Lower lobe of right lung (tissue), 2 donors: Measurements from ENCODE around the gene LIMCH1. TPM values are rescaled to one million over a fixed set of nuclear protein-coding genes. Genes with fewer than 3 reads are reported as not detected.

Source experiments
- ATAC-seq, 2 donors: fragments of 200-7000 bp; cut with Tn5 transposase; one replicate each; pipeline ENCODE4 v1.9.1; 2020 to 2022; ENCODE audit warnings: mild to moderate bottlenecking in 2 of 2, moderate library complexity in 2 of 2
- DNase-seq: peaks from one replicate; pipeline ENCODE4 v3.0.0-alpha.2; 2020
- H3K27ac ChIP-seq: fragments of 200-600 bp; one replicate; pipeline ENCODE4 v1.8.0; 2022
- H3K27me3 ChIP-seq: fragments of 200-600 bp; one replicate; pipeline ENCODE4 v1.8.0; 2022; ENCODE audit warnings: low read depth
- H3K36me3 ChIP-seq: fragments of 200-600 bp; one replicate; pipeline ENCODE4 v1.8.0; 2022; ENCODE audit warnings: mild to moderate bottlenecking
- H3K4me1 ChIP-seq: fragments of 200-600 bp; one replicate; pipeline ENCODE4 v1.8.0; 2022
- H3K4me3 ChIP-seq: fragments of 200-600 bp; one replicate; pipeline ENCODE4 v1.8.0; 2022; ENCODE audit warnings: mild to moderate bottlenecking
- H3K9me3 ChIP-seq: fragments of 200-600 bp; one replicate; pipeline ENCODE4 v1.8.0; 2022
- intact Hi-C: fragments of 100-400 bp; cut with DNase I; formaldehyde crosslinking; loops from one replicate; pipeline ENCODE4 v1.11.0; 2022
- total RNA-seq: library from RNA; stranded (reverse); fragmentation: NEBNext Ultra II Directional; extraction: Animal tissue kit (Norgen Biotek cat#: 25700); gene quantifications from one replicate; pipeline ENCODE4 v1.2.1, GENCODE V29; 2021
- TF ChIP-seq, protein P1 (sequence below): fragments of 200-600 bp; IDR thresholded peaks from one replicate; pipeline ENCODE4 v1.8.0; 2022; ENCODE audit warnings: antibody characterized with exemption, mild to moderate bottlenecking
- donor health status: DM: no; HTN: yes; CAD: no; lungs with severe emphysema.

LIMCH1 gene
- total RNA-seq, 1 donor from 2014 or later = 267 TPM

- H3K27me3 ChIP-seq = no peaks in the 10 kb centered on the region
- peak overlapping the region; percentile 72 for H3K27ac ChIP-seq
- peaks cover 48% of the 10 kb centered on the region for H3K4me1 ChIP-seq
- TF ChIP-seq, protein P1, sequence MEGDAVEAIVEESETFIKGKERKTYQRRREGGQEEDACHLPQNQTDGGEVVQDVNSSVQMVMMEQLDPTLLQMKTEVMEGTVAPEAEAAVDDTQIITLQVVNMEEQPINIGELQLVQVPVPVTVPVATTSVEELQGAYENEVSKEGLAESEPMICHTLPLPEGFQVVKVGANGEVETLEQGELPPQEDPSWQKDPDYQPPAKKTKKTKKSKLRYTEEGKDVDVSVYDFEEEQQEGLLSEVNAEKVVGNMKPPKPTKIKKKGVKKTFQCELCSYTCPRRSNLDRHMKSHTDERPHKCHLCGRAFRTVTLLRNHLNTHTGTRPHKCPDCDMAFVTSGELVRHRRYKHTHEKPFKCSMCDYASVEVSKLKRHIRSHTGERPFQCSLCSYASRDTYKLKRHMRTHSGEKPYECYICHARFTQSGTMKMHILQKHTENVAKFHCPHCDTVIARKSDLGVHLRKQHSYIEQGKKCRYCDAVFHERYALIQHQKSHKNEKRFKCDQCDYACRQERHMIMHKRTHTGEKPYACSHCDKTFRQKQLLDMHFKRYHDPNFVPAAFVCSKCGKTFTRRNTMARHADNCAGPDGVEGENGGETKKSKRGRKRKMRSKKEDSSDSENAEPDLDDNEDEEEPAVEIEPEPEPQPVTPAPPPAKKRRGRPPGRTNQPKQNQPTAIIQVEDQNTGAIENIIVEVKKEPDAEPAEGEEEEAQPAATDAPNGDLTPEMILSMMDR = no peak
- no peaks in the 10 kb centered on the region for H3K9me3 ChIP-seq
- no peak for DNase-seq
- no peak overlapping the region for H3K4me3 ChIP-seq
- intact Hi-C loops = no loop called here
- ATAC-seq = no peak
- H3K36me3 ChIP-seq = no peaks in the 10 kb centered on the region
Measured at GRCh38 chr4:41537292-41537890, 566 bp upstream of the LIMCH1 start.

DNA sequence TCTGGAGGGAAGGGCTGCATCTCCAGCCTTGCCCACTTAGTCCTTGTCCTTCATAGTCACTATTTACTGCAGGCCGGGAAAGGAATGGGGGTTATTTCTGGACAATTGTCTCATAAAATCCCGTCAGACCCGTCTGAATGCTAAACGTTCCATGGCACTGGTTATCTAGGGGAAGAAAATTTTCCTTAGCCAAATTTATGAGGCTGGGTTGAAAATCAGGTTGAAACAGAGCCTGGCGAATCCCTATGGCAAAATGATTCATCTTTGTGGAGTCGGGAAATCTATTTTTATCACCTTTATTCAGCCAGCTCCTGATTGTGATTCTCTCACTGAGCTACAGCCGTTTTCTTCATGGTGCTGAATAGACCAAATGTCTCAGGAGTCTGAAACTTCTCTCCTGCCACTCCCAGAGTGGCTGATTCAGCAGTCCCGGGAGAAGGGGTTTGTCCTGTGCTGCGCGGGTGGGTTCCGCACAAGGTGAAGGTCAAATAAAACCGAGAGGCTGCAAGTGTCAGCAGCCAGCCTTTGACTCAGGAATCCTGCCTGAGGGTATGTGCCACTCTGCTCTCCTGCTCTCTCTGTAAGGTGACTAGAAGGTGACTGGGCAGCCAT, 1.0 kb downstream of the LIMCH1 start:
- Histone ChIP-seq H3K4me1 (peaks cover 32% of the 10 kb centered on the region), H3K9me3 (no peaks in the 10 kb centered on the region), H3K27me3 (no peaks in the 10 kb centered on the region), H3K36me3 (no peaks in the 10 kb centered on the region), H3K4me3 (peak overlapping the region; percentile 41), H3K27ac (peak overlapping the region; percentile 72)
- DNase-seq = no peak
- peak in 1 of 2 donors; percentile 14 for ATAC-seq
- intact Hi-C loops = no loop called here
- TF ChIP-seq, protein P1 = no peak

GRCh38 chr4:41539711-41540110, 1.8 kb downstream of the LIMCH1 start:
- Histone ChIP-seq H3K27me3 (no peaks in the 10 kb centered on the region), H3K27ac (peak overlapping the region; percentile 72), H3K4me1 (peaks cover 30% of the 10 kb centered on the region), H3K4me3 (peak overlapping the region; percentile 41), H3K9me3 (no peaks in the 10 kb centered on the region), H3K36me3 (no peaks in the 10 kb centered on the region)
- DNase-seq (no peak), ATAC-seq (no peak)
- TF ChIP-seq, protein P1 = no peak
- intact Hi-C loops = no loop called here

- Histone ChIP-seq H3K9me3 (no peaks in the 10 kb centered on the region), H3K4me1 (peaks cover 25% of the 10 kb centered on the region), H3K36me3 (no peaks in the 10 kb centered on the region), H3K27ac (peak overlapping the region; percentile 72), H3K27me3 (no peaks in the 10 kb centered on the region), H3K4me3 (peak overlapping the region; percentile 41)
- intact Hi-C loops = no loop called here
- DNase-seq (no peak), ATAC-seq (no peak)
- TF ChIP-seq, protein P1 = no peak
Measured at GRCh38 chr4:41540687-41541086, 2.7 kb downstream of the LIMCH1 start.

- TF ChIP-seq, protein P1 = no peak
- no peaks in the 10 kb centered on the region for H3K36me3 ChIP-seq
- H3K27ac ChIP-seq = peak overlapping the region; percentile 72
- H3K4me3 ChIP-seq = no peak overlapping the region
- no peaks in the 10 kb centered on the region for H3K27me3 ChIP-seq
- DNase-seq (no peak), ATAC-seq (peak; percentile 47 to 64)
- intact Hi-C loops = no loop called here
- H3K4me1 ChIP-seq = peaks cover 16% of the 10 kb centered on the region
- no peaks in the 10 kb centered on the region for H3K9me3 ChIP-seq
Measured at GRCh38 chr4:41541687-41542094, 3.7 kb downstream of the LIMCH1 start.
